C4-2B (cell line): ENCODE results near the gene BTD.

Experiments
- CTCF ChIP-seq: fragments of 450-650 bp; conservative IDR thresholded peaks from 2 replicates; pipeline ENCODE4 v1.5.1; 2017; ENCODE audit warnings: mild to moderate bottlenecking
- ZFX ChIP-seq: fragments of 450-650 bp; IDR thresholded peaks from 2 replicates; pipeline ENCODE4 v1.6.1; 2017

- TF ChIP-seq CTCF (no peak), ZFX (no peak)
Measured at GRCh38 chr3:15595955-15596354, 5.6 kb upstream of the BTD start.
